Measurements from ENCODE around the gene CWC25.

GRCh38 chr17:38873640-38874380 is 48.7 kb upstream of the CWC25 start:
- TF ChIP-seq, protein P1, sequence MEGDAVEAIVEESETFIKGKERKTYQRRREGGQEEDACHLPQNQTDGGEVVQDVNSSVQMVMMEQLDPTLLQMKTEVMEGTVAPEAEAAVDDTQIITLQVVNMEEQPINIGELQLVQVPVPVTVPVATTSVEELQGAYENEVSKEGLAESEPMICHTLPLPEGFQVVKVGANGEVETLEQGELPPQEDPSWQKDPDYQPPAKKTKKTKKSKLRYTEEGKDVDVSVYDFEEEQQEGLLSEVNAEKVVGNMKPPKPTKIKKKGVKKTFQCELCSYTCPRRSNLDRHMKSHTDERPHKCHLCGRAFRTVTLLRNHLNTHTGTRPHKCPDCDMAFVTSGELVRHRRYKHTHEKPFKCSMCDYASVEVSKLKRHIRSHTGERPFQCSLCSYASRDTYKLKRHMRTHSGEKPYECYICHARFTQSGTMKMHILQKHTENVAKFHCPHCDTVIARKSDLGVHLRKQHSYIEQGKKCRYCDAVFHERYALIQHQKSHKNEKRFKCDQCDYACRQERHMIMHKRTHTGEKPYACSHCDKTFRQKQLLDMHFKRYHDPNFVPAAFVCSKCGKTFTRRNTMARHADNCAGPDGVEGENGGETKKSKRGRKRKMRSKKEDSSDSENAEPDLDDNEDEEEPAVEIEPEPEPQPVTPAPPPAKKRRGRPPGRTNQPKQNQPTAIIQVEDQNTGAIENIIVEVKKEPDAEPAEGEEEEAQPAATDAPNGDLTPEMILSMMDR (IDR thresholded peaks at IDR 0.05) = no peak
- no peak for TF ChIP-seq POLR2A (IDR thresholded peaks at IDR 0.05)

Measured in heart left ventricle (tissue), 13 donors.